ACHN (cell line): ENCODE data around the gene TAF7L.
"Not testable (repeated sequence)": the region's sequence is repeated elsewhere in the genome, so short reads cannot be mapped to it uniquely, and the experiment has no call there.

Experiments used
- DNase-seq: peaks from one replicate; pipeline ENCODE4 v3.0.0-alpha.2; 2015
- in situ Hi-C: cut with HindIII; loops from 2 replicates; pipeline ENCODE4 v1.10.0; 2017; ENCODE audit warnings: low sequenced_read_pairs, low pct_ligation_motif_present, low pct_unique_long_range_greater_than_20kb

The TAF7L gene

GRCh38 chrX:101290957-101291603 is at the start of gene TAF7L:
TAF7L (minus strand) TSS chrX:101291334; CDS start chrX:101287543, 3,791 bp downstream.
- no peak for DNase-seq
- in situ Hi-C loops = no loop called here

- DNase-seq = no peak
Measured at GRCh38 chrX:101337776-101338271, 46.7 kb upstream of the TAF7L start.

GRCh38 chrX:101334310-101334709 is 43.2 kb upstream of the TAF7L start:
- DNase-seq, in situ Hi-C loops: not testable (repeated sequence)

More at GRCh38 chrX:101337776-101338271, 46.7 kb upstream of the TAF7L start:
- in situ Hi-C loops = no loop called here

GRCh38 chrX:101326600-101326999 is 35.5 kb upstream of the TAF7L start:
- in situ Hi-C loops, DNase-seq: not testable (repeated sequence)

- in situ Hi-C loops = no loop called here
- DNase-seq = no peak
Measured at GRCh38 chrX:101303790-101304189, 12.7 kb upstream of the TAF7L start.

- in situ Hi-C loops, DNase-seq: not testable (repeated sequence)
Measured at GRCh38 chrX:101295603-101296002, 4.5 kb upstream of the TAF7L start.

- in situ Hi-C loops = no loop called here
- peak; percentile 29 for DNase-seq
Measured at GRCh38 chrX:101287402-101287801, 3.7 kb downstream of the TAF7L start.

- in situ Hi-C loops = no loop called here
- no peak for DNase-seq
Measured at GRCh38 chrX:101276238-101276637, 14.9 kb downstream of the TAF7L start.

- in situ Hi-C loops = no loop called here
- DNase-seq = no peak
Measured at GRCh38 chrX:101274198-101274597, 16.9 kb downstream of the TAF7L start.

- DNase-seq = peak; percentile 11
- in situ Hi-C loops = no loop called here
Measured at GRCh38 chrX:101265869-101266428, 25.2 kb downstream of the TAF7L start.

GRCh38 chrX:101263766-101264165 is 27.4 kb downstream of the TAF7L start:
- DNase-seq = no peak
- in situ Hi-C loops = no loop called here

- in situ Hi-C loops = no loop called here
- DNase-seq = no peak
Measured at GRCh38 chrX:101262590-101262989, 28.5 kb downstream of the TAF7L start.

GRCh38 chrX:101260435-101260834 is 30.7 kb downstream of the TAF7L start:
- DNase-seq = no peak
- in situ Hi-C loops = no loop called here

GRCh38 chrX:101258259-101258581 is 32.9 kb downstream of the TAF7L start:
- DNase-seq = no peak
- in situ Hi-C loops = no loop called here

GRCh38 chrX:101257448-101258258 is 33.5 kb downstream of the TAF7L start:
- in situ Hi-C loops = no loop called here
- no peak for DNase-seq

GRCh38 chrX:101252634-101253033 is 38.5 kb downstream of the TAF7L start:
- in situ Hi-C loops = no loop called here
- DNase-seq = no peak

GRCh38 chrX:101241531-101241930 is 49.6 kb downstream of the TAF7L start:
- in situ Hi-C loops = no loop called here
- DNase-seq = no peak

GRCh38 chrX:101237041-101237440 is 54.1 kb downstream of the TAF7L start:
- DNase-seq = no peak
- in situ Hi-C loops = no loop called here

GRCh38 chrX:101232316-101232715 is 58.8 kb downstream of the TAF7L start:
- no peak for DNase-seq
- in situ Hi-C loops = no loop called here
